Epithelial cell of esophagus (primary cell): ENCODE results near the gene RXRG.

Experiments
- DNase-seq: peaks from one replicate; pipeline ENCODE4 v3.0.0; 2010; ENCODE audit warnings: low read depth
- H3K4me3 ChIP-seq: 2 replicates; pipeline ENCODE4 v1.5.1; 2011; ENCODE audit warnings: mild to moderate bottlenecking, low read length, control low read depth
- CTCF ChIP-seq: IDR thresholded peaks from 2 replicates; pipeline ENCODE4 v1.5.1; 2011; ENCODE audit warnings: low read depth, mild to moderate bottlenecking, low read length, control low read depth, inconsistent platforms; ENCODE audit not compliant: insufficient read depth; ENCODE audit errors: missing control alignments

Gene RXRG

DNA sequence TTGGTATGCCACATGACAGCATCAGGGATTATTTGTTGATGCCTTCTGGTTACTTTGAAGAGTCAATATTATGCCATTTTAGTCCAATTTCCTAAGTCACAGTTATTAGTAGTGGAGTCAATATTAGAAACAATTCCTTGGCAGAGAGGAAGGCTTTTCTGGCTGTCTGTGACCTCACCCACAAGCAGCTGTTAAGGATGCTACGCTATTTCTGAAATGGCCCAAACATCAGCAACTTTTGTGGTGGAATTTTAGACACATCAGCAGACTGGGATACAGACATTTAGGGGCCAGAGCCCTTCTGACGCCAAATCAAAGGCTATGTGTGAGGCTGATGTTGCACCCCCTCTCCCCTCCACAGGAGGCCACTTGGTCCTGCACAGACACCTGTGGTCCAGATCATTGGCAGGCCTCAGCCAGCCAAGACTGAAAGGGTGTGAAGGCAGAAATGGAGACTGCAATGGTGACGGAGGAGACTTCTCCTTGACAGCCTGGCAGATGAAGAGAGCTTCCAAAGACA, 9.2 kb upstream of the RXRG start:
- no peak for TF ChIP-seq CTCF
- H3K4me3 ChIP-seq, result no peak overlapping the region
- DNase-seq, result no peak

DNA sequence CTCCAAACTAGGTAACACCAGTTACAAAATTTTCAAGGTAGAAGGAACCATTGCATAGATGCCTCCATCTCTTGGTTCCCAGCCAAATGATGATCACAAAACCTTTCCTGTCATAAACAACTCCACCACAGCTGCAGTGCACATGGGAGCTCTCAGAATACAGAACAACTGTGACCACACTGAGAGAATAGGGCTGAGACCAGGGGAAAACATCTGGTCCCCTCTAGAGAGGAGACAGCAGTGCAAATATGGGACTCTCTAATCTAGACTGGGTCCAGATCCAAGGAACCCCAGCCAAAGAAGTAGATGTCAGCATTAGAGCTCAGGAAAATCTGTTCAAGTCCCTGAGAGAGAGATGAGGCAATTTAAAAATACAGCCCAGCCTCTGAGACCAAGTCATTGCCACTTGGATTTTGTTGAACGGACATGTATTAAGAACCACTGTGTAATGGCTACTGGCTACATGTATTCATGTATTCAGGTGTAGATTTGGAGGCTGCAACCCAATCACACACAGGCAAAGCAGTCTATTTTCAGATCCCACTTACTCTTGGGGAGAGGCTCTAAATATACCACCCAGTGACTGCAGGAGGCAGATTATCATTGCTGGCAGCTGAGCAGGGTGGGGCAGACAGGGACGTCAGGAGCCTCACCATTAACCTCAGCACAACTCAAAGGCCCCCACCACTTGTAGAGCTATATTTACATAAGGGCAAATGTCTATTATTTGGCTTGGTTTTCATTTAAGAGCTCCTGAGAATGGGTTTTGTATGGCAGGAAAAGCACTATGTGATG, 7.6 kb upstream of the RXRG start:
- no peak overlapping the region for H3K4me3 ChIP-seq
- no peak for TF ChIP-seq CTCF
- DNase-seq, result no peak

DNA sequence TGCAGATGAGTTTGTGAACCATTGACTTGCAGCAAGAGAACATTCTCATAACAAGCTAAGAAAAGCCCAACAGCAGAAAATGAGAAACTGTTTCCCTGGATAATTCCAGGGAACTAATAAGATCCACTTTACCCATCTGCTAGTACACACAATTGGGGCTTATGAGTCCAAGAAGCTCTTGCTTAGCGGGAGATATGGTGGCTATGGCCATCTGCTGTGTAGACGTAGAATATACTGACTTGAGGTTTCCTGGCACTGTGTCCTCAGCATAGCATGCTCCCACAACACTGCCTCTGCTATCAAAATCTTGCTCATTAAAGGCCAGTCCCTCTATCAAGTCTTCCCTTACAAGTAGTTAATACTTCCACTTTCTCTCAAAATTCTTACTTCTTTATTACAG, 6.8 kb upstream of the RXRG start:
- no peak for DNase-seq
- no peak overlapping the region for H3K4me3 ChIP-seq
- TF ChIP-seq CTCF, result no peak

GRCh38 chr1:165449131-165449530, 4.2 kb upstream of the RXRG start:
- no peak for DNase-seq
- H3K4me3 ChIP-seq, result no peak overlapping the region
- no peak for TF ChIP-seq CTCF

DNA sequence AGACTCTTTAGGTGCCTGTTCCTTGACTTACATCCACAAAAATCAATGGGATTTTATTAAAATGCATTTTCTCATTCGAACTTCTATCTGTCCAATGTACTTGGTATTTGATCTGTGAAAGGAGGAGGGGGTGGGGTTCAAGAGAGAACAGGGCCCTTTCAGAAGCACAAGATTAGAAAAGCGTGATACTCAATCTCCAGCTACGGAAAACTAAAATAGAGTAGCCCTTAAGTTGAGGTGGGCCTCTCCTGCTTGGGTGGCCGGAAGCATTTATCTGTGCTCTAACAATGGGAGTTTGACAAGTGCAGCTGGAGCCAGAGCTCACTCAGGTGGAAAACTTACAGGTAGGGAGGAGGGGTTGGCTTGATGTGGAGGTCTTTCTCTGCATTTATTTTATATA, 462 bp upstream of the RXRG start:
- no peak for TF ChIP-seq CTCF
- no peak overlapping the region for H3K4me3 ChIP-seq
- DNase-seq, result no peak

- DNase-seq, result no peak
- no peak for TF ChIP-seq CTCF
- H3K4me3 ChIP-seq, result no peak overlapping the region
These were observed 1.2 kb downstream of the RXRG start for GRCh38 chr1:165443539-165444311.
